ENCODE measurements around the gene SLC43A2. TPM values are rescaled to one million over a fixed set of nuclear protein-coding genes. Genes with fewer than 3 reads are reported as not detected.

Gene SLC43A2
- polyA plus RNA-seq, 1 of the 3 experiments (the other 2 are of a cell fraction), result 9.8 TPM

- WGBS (ENCODE audit: low lambda C conversion rate), result 6% methylated on average over 38 of the region's 45 CpGs
- Histone ChIP-seq H3K9me3 (no peaks in the 10 kb centered on the region), H3K27ac (ENCODE audit: low read depth in 2 of 2, low read length in 1 of 2) (peak overlapping the region; percentile 80 to 95), H3F3A (replicated peaks; ENCODE audit: insufficient read depth) (no peaks in the 10 kb centered on the region), H3K36me3 (replicated peaks in 1 of 2; ENCODE audit: control insufficient read depth in 1 of 2, insufficient read depth in 2 of 2, low read length in 1 of 2) (no peaks in the 10 kb centered on the region), H3K9me2 (no peaks in the 10 kb centered on the region), H3K27me3 (ENCODE audit: insufficient read depth) (no peaks in the 10 kb centered on the region), H3K4me1 (ENCODE audit: control insufficient read depth in 1 of 2, insufficient read depth in 2 of 2, low read depth in 1 of 2, low read length in 1 of 2) (peaks cover 3 to 13% of the 10 kb centered on the region in 2 experiments; a peak in 2 of 4 replicates), H3K9ac (peak overlapping the region; percentile 93), H2AFZ (ENCODE audit: low read depth) (peak overlapping the region; percentile 88), H3K4me2 (peak overlapping the region; percentile 99), H3K79me2 (ENCODE audit: insufficient read depth) (no peaks in the 10 kb centered on the region), H3K4me3 (ENCODE audit: low read depth in 2 of 2, low read length in 1 of 2) (peak overlapping the region; percentile 84 to 96), H4K20me1 (ENCODE audit: insufficient read depth) (no peaks in the 10 kb centered on the region)
- peak; percentile 65 for DNase-seq
- ChIA-PET CTCF (interaction anchor here (0.6 to 4.0 kb wide), 12 partner anchors 11 to 361 kb away, joined by 3 to 42 read pairs (median 4); partner anchors contain the start of genes RILP, SCARF1 and WDR81), POLR2A (interaction anchor here (0.8 to 2.2 kb wide), 5 partner anchors 9 to 56 kb away, joined by 3 to 12 read pairs (median 5); partner anchors contain the start of gene RILP)
- TF ChIP-seq RAD21 (IDR thresholded peaks at IDR 0.05; ENCODE audit: low read length) (peak; percentile 45), TEAD4 (IDR thresholded peaks at IDR 0.05; ENCODE audit: borderline replicate concordance, insufficient read depth) (no peak), CTCF (IDR thresholded peaks at IDR 0.05) (peak; percentile 56), FOSL2 (IDR thresholded peaks at IDR 0.05; ENCODE audit: borderline replicate concordance, low read depth) (no peak), SMC3 (IDR thresholded peaks at IDR 0.05; ENCODE audit: low read depth, low read length) (peak; percentile 35; the same call in 1 of the 2 replicates), GABPA (IDR thresholded peaks at IDR 0.05; ENCODE audit: low read depth) (no peak), NFIC (IDR thresholded peaks at IDR 0.05; ENCODE audit: borderline replicate concordance) (no peak), REST (IDR thresholded peaks at IDR 0.05; ENCODE audit: low read depth, low read length) (no peak)
These were observed 1.1 kb upstream of the SLC43A2 start for GRCh38 chr17:1629504-1630310.

Data from SK-N-SH (cell line).